Caco-2 (cell line): Measurements from ENCODE around the gene PARVG. TPM values are rescaled to one million over a fixed set of nuclear protein-coding genes. Genes with fewer than 3 reads are reported as not detected.

ENCODE experiments used
- BruUV-seq: library from RNA; stranded (reverse); fragments of 400-500 nt; replicated peaks from 2 replicates; lab custom pipeline; 2021; lab: Mats Ljungman, UMichigan
- CTCF ChIA-PET: fragments of 300-600 bp; sonication (Branson Sonifier 250); formaldehyde crosslinking; loops from one replicate; lab custom pipeline; 2022; ENCODE audit warnings: antibody characterized with exemption; lab: Charles Lee
- POLR2A ChIA-PET: fragments of 300-600 bp; sonication (Branson Sonifier 250); formaldehyde crosslinking; loops from one replicate; lab custom pipeline; 2022; ENCODE audit warnings: antibody characterized with exemption; lab: Charles Lee
- DNase-seq, 2 experiments: peaks; one replicate each; pipeline versions ENCODE4 v3.0.0 to v3.0.0-alpha.2; 2020 to 2022
- H3K27me3 ChIP-seq: replicated peaks from 2 replicates; pipeline ENCODE4 v1.6.0; 2011; ENCODE audit warnings: low read length; ENCODE audit not compliant: control insufficient read depth, insufficient read depth
- H3K36me3 ChIP-seq: 2 replicates; pipeline ENCODE4 v1.5.1; 2011; ENCODE audit warnings: low read length; ENCODE audit not compliant: control insufficient read depth, insufficient read depth
- H3K4me1 ChIP-seq: fragments of 250-450 bp; sonication (Bioruptor Pico); 2 replicates; pipeline ENCODE4 v1.5.1; 2020; ENCODE audit warnings: mild to moderate bottlenecking
- H3K4me3 ChIP-seq: 2 replicates; pipeline ENCODE4 v1.5.1; 2011; ENCODE audit warnings: low read depth, mild to moderate bottlenecking, control low read depth, low read length
- H3K9me3 ChIP-seq: fragments of 250-450 bp; sonication (Bioruptor Pico); 2 replicates; pipeline ENCODE4 v1.5.1; 2020; ENCODE audit warnings: mild to moderate bottlenecking, moderate library complexity
- H3K27ac Mint-ChIP-seq: one replicate; pipeline ENCODE4 v1.8.0; 2022; ENCODE audit warnings: mixed read lengths; ENCODE audit not compliant: unreplicated experiment
- H3K27me3 Mint-ChIP-seq: one replicate; pipeline ENCODE4 v1.8.0; 2022; ENCODE audit warnings: mixed read lengths; ENCODE audit not compliant: insufficient read depth, unreplicated experiment
- H3K36me3 Mint-ChIP-seq: one replicate; pipeline ENCODE4 v1.8.0; 2022; ENCODE audit warnings: mild to moderate bottlenecking, mixed read lengths; ENCODE audit not compliant: insufficient read depth, unreplicated experiment
- H3K4me1 Mint-ChIP-seq: one replicate; pipeline ENCODE4 v1.8.0; 2022; ENCODE audit warnings: low read depth, mixed read lengths; ENCODE audit not compliant: unreplicated experiment
- H3K4me3 Mint-ChIP-seq: one replicate; pipeline ENCODE4 v1.8.0; 2022; ENCODE audit warnings: mild to moderate bottlenecking, moderate library complexity, mixed read lengths; ENCODE audit not compliant: unreplicated experiment
- H3K9me3 Mint-ChIP-seq: one replicate; pipeline ENCODE4 v1.8.0; 2022; ENCODE audit warnings: mixed read lengths; ENCODE audit not compliant: unreplicated experiment
- CTCF ChIP-seq, 2 experiments: fragments of 200-600 bp in 1 of 2; IDR thresholded peaks; 1 replicate in 1 of 2; 2 replicates in 1 of 2; pipeline versions ENCODE4 v1.5.1 to v1.8.0; 2011 to 2022; ENCODE audit warnings: antibody characterized with exemption in 1 of 2, control low read depth in 1 of 2, inconsistent platforms in 1 of 2, low read depth in 1 of 2, low read length in 1 of 2, mild to moderate bottlenecking in 1 of 2, moderate library complexity in 1 of 2; ENCODE audit not compliant: insufficient read depth in 1 of 2, severe bottlenecking in 1 of 2, unreplicated experiment in 1 of 2
- intact Hi-C: fragments of 100-400 bp; cut with micrococcal nuclease; formaldehyde crosslinking; loops from one replicate; pipeline ENCODE4 v1.10.0; 2022; ENCODE audit not compliant: unreplicated experiment
- total RNA-seq: library from RNA; stranded (reverse); gene quantifications from 2 replicates; pipeline ENCODE4 v1.2.3, GENCODE V29; 2022

PARVG gene
- total RNA-seq, 1 experiment from 2014 or later: not detected

GRCh38 chr22:44247923-44248892 lies 67.5 kb downstream of the PARVG start:
- Histone ChIP-seq H3K4me1 (no peaks in the 10 kb centered on the region), H3K27me3 (no peaks in the 10 kb centered on the region), H3K4me3 (no peak overlapping the region), H3K36me3 (no peaks in the 10 kb centered on the region), H3K9me3 (no peaks in the 10 kb centered on the region)
- H3K9me3 Mint-ChIP-seq: peaks cover 14% of the 10 kb centered on the region
- POLR2A ChIA-PET: no interaction called here
- no peak overlapping the region for H3K4me3 Mint-ChIP-seq
- no peaks in the 10 kb centered on the region for H3K4me1 Mint-ChIP-seq
- DNase-seq: no peak
- no peaks in the 10 kb centered on the region for H3K36me3 Mint-ChIP-seq
- TF ChIP-seq CTCF (IDR thresholded peaks at IDR 0.05; ENCODE audit: insufficient read depth in 1 of 2, low read depth in 1 of 2, low read length in 1 of 2, severe bottlenecking in 1 of 2, unreplicated experiment in 1 of 2): no peak
- BruUV-seq: no TSS peak
- intact Hi-C loops: no loop called here
- peaks cover 22% of the 10 kb centered on the region for H3K27me3 Mint-ChIP-seq
- CTCF ChIA-PET: no interaction called here
- H3K27ac Mint-ChIP-seq: no peak overlapping the region

- Histone ChIP-seq H3K4me3 (no peak overlapping the region), H3K36me3 (no peaks in the 10 kb centered on the region), H3K4me1 (no peaks in the 10 kb centered on the region), H3K27me3 (no peaks in the 10 kb centered on the region), H3K9me3 (no peaks in the 10 kb centered on the region)
- Mint-ChIP-seq H3K9me3 (peaks cover 14% of the 10 kb centered on the region), H3K4me3 (no peak overlapping the region), H3K4me1 (no peaks in the 10 kb centered on the region), H3K36me3 (no peaks in the 10 kb centered on the region), H3K27ac (no peak overlapping the region), H3K27me3 (peaks cover 19% of the 10 kb centered on the region)
- no peak for TF ChIP-seq CTCF (IDR thresholded peaks at IDR 0.05; ENCODE audit: insufficient read depth in 1 of 2, low read depth in 1 of 2, low read length in 1 of 2, severe bottlenecking in 1 of 2, unreplicated experiment in 1 of 2)
- BruUV-seq: no TSS peak
- ChIA-PET CTCF (no interaction called here), POLR2A (no interaction called here)
- intact Hi-C loops: no loop called here
- DNase-seq: no peak
Measured at GRCh38 chr22:44248926-44249325, 68.2 kb downstream of the PARVG start.

GRCh38 chr22:44249376-44250147 lies 68.8 kb downstream of the PARVG start:
- H3K36me3 Mint-ChIP-seq: no peaks in the 10 kb centered on the region
- no peak overlapping the region for H3K4me3 Mint-ChIP-seq
- no peaks in the 10 kb centered on the region for H3K4me1 Mint-ChIP-seq
- Histone ChIP-seq H3K27me3 (no peaks in the 10 kb centered on the region), H3K4me1 (no peaks in the 10 kb centered on the region), H3K36me3 (no peaks in the 10 kb centered on the region), H3K4me3 (no peak overlapping the region), H3K9me3 (no peaks in the 10 kb centered on the region)
- peaks cover 21% of the 10 kb centered on the region for H3K27me3 Mint-ChIP-seq
- POLR2A ChIA-PET: no interaction called here
- no TSS peak for BruUV-seq
- intact Hi-C loops: no loop called here
- no peak overlapping the region for H3K27ac Mint-ChIP-seq
- CTCF ChIA-PET: no interaction called here
- no peak for TF ChIP-seq CTCF (IDR thresholded peaks at IDR 0.05; ENCODE audit: insufficient read depth in 1 of 2, low read depth in 1 of 2, low read length in 1 of 2, severe bottlenecking in 1 of 2, unreplicated experiment in 1 of 2)
- DNase-seq: no peak
- peaks cover 14% of the 10 kb centered on the region for H3K9me3 Mint-ChIP-seq
